Measurements from ENCODE around the gene MAST4. TPM values are rescaled to one million over a fixed set of nuclear protein-coding genes. Genes with fewer than 3 reads are reported as not detected.

The MAST4 gene
- total RNA-seq, 2 donors from 2014 or later, result 11.0 to 11.5 TPM

DNA sequence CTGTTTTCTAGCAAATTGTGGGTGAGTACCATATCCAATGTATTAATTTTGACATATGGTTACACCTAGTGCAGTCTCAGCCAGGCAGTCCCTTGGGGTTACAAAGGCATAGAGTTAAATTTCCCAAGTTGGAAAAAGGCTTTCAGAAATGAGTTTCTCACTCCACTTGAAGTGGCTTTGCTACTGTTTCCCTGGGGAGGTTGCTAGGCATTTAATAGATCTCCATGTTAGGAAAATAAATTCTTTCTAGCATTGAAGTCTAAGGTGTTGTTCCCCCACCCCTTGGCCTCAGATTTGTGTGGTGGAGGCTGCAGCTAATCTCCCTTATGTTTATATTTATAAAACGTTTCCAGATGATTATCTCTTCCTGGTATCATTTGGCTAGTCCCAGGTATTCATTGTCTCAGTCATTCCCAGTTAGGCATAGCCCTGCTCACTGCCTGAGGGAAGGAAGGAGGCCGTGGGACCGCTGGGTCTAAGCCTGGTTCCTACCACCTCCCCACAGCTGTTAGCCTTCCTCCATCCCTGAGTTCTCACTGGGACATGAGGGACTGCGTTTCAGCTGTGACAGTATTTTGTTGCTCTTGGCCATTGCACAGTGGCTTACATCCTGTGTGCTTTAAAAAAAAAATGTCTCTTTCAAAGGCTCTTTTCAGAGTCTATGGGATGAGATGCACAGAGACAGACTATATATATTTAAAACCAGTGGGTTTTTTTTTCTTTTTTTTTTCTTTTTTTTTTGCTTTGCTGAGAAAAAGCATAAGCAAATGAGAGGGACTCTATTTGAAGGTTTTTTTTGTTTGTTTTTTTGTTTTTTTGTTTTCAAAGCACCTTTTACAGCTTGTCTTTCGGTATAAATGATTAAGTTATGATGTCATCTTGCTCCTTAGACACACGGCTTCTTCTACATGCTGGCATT, 121.5 kb downstream of the MAST4 start:
- 83 to 88% methylated on average over 1 to 6 of the region's 6 CpGs for WGBS, 2 experiments (ENCODE audit: insufficient coverage in 1 of 2, insufficient read length in 1 of 2)
- no peaks in the 10 kb centered on the region for H3K36me3 Mint-ChIP-seq (ENCODE audit: low read depth)
- no peak for TF ChIP-seq CTCF (conservative IDR thresholded peaks at IDR 0.05)
- Histone ChIP-seq H3K4me1 (ENCODE audit: control insufficient read depth, insufficient read depth, low read length) (no peaks in the 10 kb centered on the region), H3K9me3 (ENCODE audit: control insufficient read depth, low read length) (peaks cover 2% of the 10 kb centered on the region), H3K27ac (ENCODE audit: low read depth, low read length) (no peak overlapping the region), H3K27me3 (ENCODE audit: control insufficient read depth, insufficient read depth, low read length, poor library complexity, severe bottlenecking) (no peaks in the 10 kb centered on the region), H3K4me3 (ENCODE audit: low read length) (no peak overlapping the region), H3K9ac (ENCODE audit: extremely low read depth, low read length, poor library complexity, severe bottlenecking) (no peak overlapping the region), H3K36me3 (ENCODE audit: control insufficient read depth, insufficient read depth, low read length) (no peaks in the 10 kb centered on the region)
- H3K27me3 Mint-ChIP-seq (ENCODE audit: insufficient read depth), result peaks cover 4% of the 10 kb centered on the region
- no peak for DNase-seq
- H3K27ac Mint-ChIP-seq, result no peak overlapping the region
- H3K4me3 Mint-ChIP-seq, result no peak overlapping the region
- peaks cover 5% of the 10 kb centered on the region for H3K4me1 Mint-ChIP-seq
- no peaks in the 10 kb centered on the region for H3K9me3 Mint-ChIP-seq

- Histone ChIP-seq H3K36me3 (ENCODE audit: control insufficient read depth, insufficient read depth, low read length) (no peaks in the 10 kb centered on the region), H3K27ac (ENCODE audit: low read depth, low read length) (no peak overlapping the region), H3K4me3 (ENCODE audit: low read length) (no peak overlapping the region), H3K9me3 (ENCODE audit: control insufficient read depth, low read length) (no peaks in the 10 kb centered on the region), H3K27me3 (ENCODE audit: control insufficient read depth, insufficient read depth, low read length, poor library complexity, severe bottlenecking) (no peaks in the 10 kb centered on the region), H3K4me1 (ENCODE audit: control insufficient read depth, insufficient read depth, low read length) (no peaks in the 10 kb centered on the region), H3K9ac (ENCODE audit: extremely low read depth, low read length, poor library complexity, severe bottlenecking) (no peak overlapping the region)
- no peak for TF ChIP-seq CTCF (conservative IDR thresholded peaks at IDR 0.05)
- no peak overlapping the region for H3K27ac Mint-ChIP-seq
- H3K4me1 Mint-ChIP-seq, result peaks cover 5% of the 10 kb centered on the region
- no peak for DNase-seq
- WGBS, 2 experiments (ENCODE audit: insufficient coverage in 1 of 2, insufficient read length in 1 of 2), result 95 to 98% methylated on average over 6 to 7 of the region's 7 CpGs
- no peak overlapping the region for H3K4me3 Mint-ChIP-seq
- no peaks in the 10 kb centered on the region for H3K9me3 Mint-ChIP-seq
- no peaks in the 10 kb centered on the region for H3K27me3 Mint-ChIP-seq (ENCODE audit: insufficient read depth)
- no peaks in the 10 kb centered on the region for H3K36me3 Mint-ChIP-seq (ENCODE audit: low read depth)
Measured at GRCh38 chr5:66718374-66719002, 122.3 kb downstream of the MAST4 start.

DNA sequence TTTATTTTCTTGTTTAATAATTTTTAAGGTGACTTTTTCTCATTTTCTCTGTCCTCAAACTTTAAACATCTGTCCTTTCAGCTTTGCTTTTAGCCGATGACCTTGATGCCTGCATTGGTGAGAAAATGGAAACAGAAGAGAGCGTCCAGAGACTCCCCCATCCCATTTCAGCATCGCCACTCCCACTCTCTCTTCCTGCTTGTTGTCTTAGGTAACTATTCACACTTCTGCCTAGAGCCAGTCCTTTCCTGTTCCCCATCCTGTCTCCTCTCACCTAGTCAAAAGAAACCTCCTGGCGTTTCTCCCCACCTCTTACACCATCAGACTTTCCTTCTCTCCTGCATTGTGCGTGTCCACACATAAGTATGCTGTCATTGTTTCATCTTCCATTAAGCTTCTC, 124.6 kb downstream of the MAST4 start:
- H3K9me3 Mint-ChIP-seq, result no peaks in the 10 kb centered on the region
- Histone ChIP-seq H3K36me3 (ENCODE audit: control insufficient read depth, insufficient read depth, low read length) (no peaks in the 10 kb centered on the region), H3K27ac (ENCODE audit: low read depth, low read length) (no peak overlapping the region), H3K9me3 (ENCODE audit: control insufficient read depth, low read length) (no peaks in the 10 kb centered on the region), H3K4me3 (ENCODE audit: low read length) (no peak overlapping the region), H3K9ac (ENCODE audit: extremely low read depth, low read length, poor library complexity, severe bottlenecking) (no peak overlapping the region), H3K4me1 (ENCODE audit: control insufficient read depth, insufficient read depth, low read length) (no peaks in the 10 kb centered on the region), H3K27me3 (ENCODE audit: control insufficient read depth, insufficient read depth, low read length, poor library complexity, severe bottlenecking) (no peaks in the 10 kb centered on the region)
- H3K27ac Mint-ChIP-seq, result no peak overlapping the region
- WGBS, 2 experiments (ENCODE audit: insufficient coverage in 1 of 2, insufficient read length in 1 of 2), result 72 to 73% methylated on average over 4 to 5 of the region's 5 CpGs
- no peak overlapping the region for H3K4me3 Mint-ChIP-seq
- TF ChIP-seq CTCF (conservative IDR thresholded peaks at IDR 0.05), result no peak
- H3K27me3 Mint-ChIP-seq (ENCODE audit: insufficient read depth), result no peaks in the 10 kb centered on the region
- H3K4me1 Mint-ChIP-seq, result peaks cover 5% of the 10 kb centered on the region
- no peaks in the 10 kb centered on the region for H3K36me3 Mint-ChIP-seq (ENCODE audit: low read depth)
- DNase-seq, result peak; percentile 57

Data from endodermal cell (in vitro differentiated cells).